Astrocyte (in vitro differentiated cells and primary cell): ENCODE results near the gene VGLL4. TPM values are rescaled to one million over a fixed set of nuclear protein-coding genes. Genes with fewer than 3 reads are reported as not detected.

Experiments used
- DNase-seq: peaks from one replicate; pipeline ENCODE4 v3.0.0-alpha.2; 2010; ENCODE audit warnings: low read depth
- FAIRE-seq: peaks from 2 replicates; lab custom pipeline; 2011; peaks lifted over from hg19 to GRCh38; lab: Jason Lieb, UNC
- H2AFZ ChIP-seq: 2 replicates; pipeline ENCODE4 v1.6.0; 2012; ENCODE audit warnings: low read depth, low read length, inconsistent platforms
- H3K27ac ChIP-seq: 2 replicates; pipeline ENCODE4 v1.5.1; 2011; ENCODE audit warnings: low read depth, low read length, inconsistent platforms
- H3K27me3 ChIP-seq: 2 replicates; pipeline ENCODE4 v1.6.0; 2011; ENCODE audit warnings: low read length, inconsistent platforms; ENCODE audit not compliant: insufficient read depth
- H3K36me3 ChIP-seq: 2 replicates; pipeline ENCODE4 v1.5.1; 2011; ENCODE audit warnings: low read length, inconsistent platforms; ENCODE audit not compliant: insufficient read depth
- H3K4me1 ChIP-seq: 2 replicates; pipeline ENCODE4 v1.5.1; 2011; ENCODE audit warnings: low read length, inconsistent platforms; ENCODE audit not compliant: insufficient read depth
- H3K4me2 ChIP-seq: 2 replicates; pipeline ENCODE4 v1.6.0; 2012; ENCODE audit warnings: low read length, inconsistent platforms
- H3K4me3 ChIP-seq: 2 replicates; pipeline ENCODE4 v1.5.1; 2011; ENCODE audit warnings: low read depth, mild to moderate bottlenecking, low read length, inconsistent platforms; ENCODE audit not compliant: insufficient read depth
- H3K79me2 ChIP-seq: 2 replicates; pipeline ENCODE4 v1.6.0; 2012; ENCODE audit warnings: mild to moderate bottlenecking, low read length, inconsistent platforms; ENCODE audit not compliant: insufficient read depth
- H3K9ac ChIP-seq: 2 replicates; pipeline ENCODE4 v1.6.0; 2012; ENCODE audit warnings: mild to moderate bottlenecking, low read length, inconsistent platforms
- H3K9me3 ChIP-seq: 2 replicates; pipeline ENCODE4 v1.5.1; 2012; ENCODE audit warnings: low read depth, mild to moderate bottlenecking, low read length, inconsistent platforms; ENCODE audit not compliant: insufficient read depth
- H4K20me1 ChIP-seq: 2 replicates; pipeline ENCODE4 v1.6.0; 2012; ENCODE audit warnings: low read length, inconsistent platforms; ENCODE audit not compliant: insufficient read depth
- H3K27ac Mint-ChIP-seq: one replicate; pipeline ENCODE4 v1.8.0; 2021; ENCODE audit warnings: mild to moderate bottlenecking, mixed read lengths; ENCODE audit not compliant: unreplicated experiment
- H3K27me3 Mint-ChIP-seq: one replicate; pipeline ENCODE4 v1.8.0; 2021; ENCODE audit warnings: low read depth, mixed read lengths; ENCODE audit not compliant: unreplicated experiment
- H3K36me3 Mint-ChIP-seq: one replicate; pipeline ENCODE4 v1.8.0; 2021; ENCODE audit warnings: low read depth, mixed read lengths; ENCODE audit not compliant: unreplicated experiment
- H3K4me1 Mint-ChIP-seq: one replicate; pipeline ENCODE4 v1.8.0; 2021; ENCODE audit warnings: low read depth, mixed read lengths; ENCODE audit not compliant: unreplicated experiment
- H3K4me3 Mint-ChIP-seq: one replicate; pipeline ENCODE4 v1.8.0; 2021; ENCODE audit warnings: mild to moderate bottlenecking, moderate library complexity, mixed read lengths; ENCODE audit not compliant: unreplicated experiment
- H3K9me3 Mint-ChIP-seq: one replicate; pipeline ENCODE4 v1.8.0; 2021; ENCODE audit warnings: mild to moderate bottlenecking, mixed read lengths; ENCODE audit not compliant: unreplicated experiment
- CTCF ChIP-seq: IDR thresholded peaks from 2 replicates; pipeline ENCODE4 v1.5.1; 2011; ENCODE audit warnings: low read depth, mild to moderate bottlenecking, inconsistent platforms, low read length, moderate library complexity; ENCODE audit not compliant: insufficient read depth
- EZH2 ChIP-seq: IDR thresholded peaks from 2 replicates; pipeline ENCODE4 v1.6.1; 2012; ENCODE audit warnings: mild to moderate bottlenecking, low read length, inconsistent platforms; ENCODE audit not compliant: insufficient read depth
- total RNA-seq: library from RNA; stranded (reverse); gene quantifications from 2 replicates; pipeline ENCODE4 v1.2.1, GENCODE V29; 2021

The VGLL4 gene
- total RNA-seq, 1 donor from 2014 or later = 70.3 TPM

- no peak overlapping the region for H3K4me3 ChIP-seq
- H3K9me3 ChIP-seq = no peaks in the 10 kb centered on the region
- no peaks in the 10 kb centered on the region for H4K20me1 ChIP-seq
- no peak overlapping the region for H3K9ac ChIP-seq
- Mint-ChIP-seq H3K27ac (no peak overlapping the region), H3K27me3 (no peaks in the 10 kb centered on the region), H3K4me1 (peaks cover 19% of the 10 kb centered on the region), H3K9me3 (peaks cover 2% of the 10 kb centered on the region), H3K36me3 (peaks cover 6% of the 10 kb centered on the region), H3K4me3 (no peak overlapping the region)
- no peak for DNase-seq
- H3K27me3 ChIP-seq = no peaks in the 10 kb centered on the region
- no peak for FAIRE-seq
- no peak overlapping the region for H3K4me2 ChIP-seq
- no peaks in the 10 kb centered on the region for H3K36me3 ChIP-seq
- H3K4me1 ChIP-seq = no peaks in the 10 kb centered on the region
- no peak overlapping the region for H3K27ac ChIP-seq
- TF ChIP-seq EZH2 (no peak), CTCF (no peak)
- no peaks in the 10 kb centered on the region for H3K79me2 ChIP-seq
- no peak overlapping the region for H2AFZ ChIP-seq
Observed at GRCh38 chr3:11665331-11665730, 21.6 kb upstream of the VGLL4 start.

- Mint-ChIP-seq H3K36me3 (peaks cover 3% of the 10 kb centered on the region), H3K4me3 (no peak overlapping the region), H3K27me3 (no peaks in the 10 kb centered on the region), H3K4me1 (peaks cover 11% of the 10 kb centered on the region), H3K27ac (no peak overlapping the region), H3K9me3 (peaks cover 2% of the 10 kb centered on the region)
- no peaks in the 10 kb centered on the region for H3K27me3 ChIP-seq
- no peak for FAIRE-seq
- H3K9ac ChIP-seq = no peak overlapping the region
- H3K4me3 ChIP-seq = no peak overlapping the region
- no peak overlapping the region for H3K4me2 ChIP-seq
- H3K4me1 ChIP-seq = no peaks in the 10 kb centered on the region
- H3K36me3 ChIP-seq = no peaks in the 10 kb centered on the region
- H3K27ac ChIP-seq = no peak overlapping the region
- H3K9me3 ChIP-seq = no peaks in the 10 kb centered on the region
- TF ChIP-seq CTCF (peak; percentile 46), EZH2 (no peak)
- no peak overlapping the region for H2AFZ ChIP-seq
- no peaks in the 10 kb centered on the region for H4K20me1 ChIP-seq
- DNase-seq = no peak
- no peaks in the 10 kb centered on the region for H3K79me2 ChIP-seq
Observed at GRCh38 chr3:11662392-11662990, 18.8 kb upstream of the VGLL4 start.

GRCh38 chr3:11661827-11662226 is 18.1 kb upstream of the VGLL4 start:
- H3K4me2 ChIP-seq = peak overlapping the region; percentile 17
- H3K9me3 ChIP-seq = no peaks in the 10 kb centered on the region
- DNase-seq (peak; percentile 61), FAIRE-seq (no peak)
- Mint-ChIP-seq H3K36me3 (peaks cover 3% of the 10 kb centered on the region), H3K9me3 (peaks cover 2% of the 10 kb centered on the region), H3K4me1 (peaks cover 11% of the 10 kb centered on the region), H3K27me3 (no peaks in the 10 kb centered on the region), H3K4me3 (no peak overlapping the region), H3K27ac (no peak overlapping the region)
- H3K9ac ChIP-seq = no peak overlapping the region
- H2AFZ ChIP-seq = no peak overlapping the region
- H3K4me3 ChIP-seq = no peak overlapping the region
- no peak for TF ChIP-seq CTCF
- TF ChIP-seq EZH2 = no peak
- no peaks in the 10 kb centered on the region for H3K4me1 ChIP-seq
- no peaks in the 10 kb centered on the region for H3K36me3 ChIP-seq
- H3K79me2 ChIP-seq = no peaks in the 10 kb centered on the region
- H3K27ac ChIP-seq = no peak overlapping the region
- H4K20me1 ChIP-seq = no peaks in the 10 kb centered on the region
- no peaks in the 10 kb centered on the region for H3K27me3 ChIP-seq
